ENCODE results near the gene OR4C13. TPM values are rescaled to one million over a fixed set of nuclear protein-coding genes. Genes with fewer than 3 reads are reported as not detected.

Gene OR4C13
- total RNA-seq (2022; extraction: Qiagen RNA extraction) = not detected in 5 replicates

GRCh38 chr11:49952091-49952490 lies at the start of gene OR4C13:
TSS of gene OR4C13 (plus strand) at chr11:49952391. CDS start at chr11:49952423, 32 bp downstream.

GRCh38 chr11:49982435-49982834 lies 30.2 kb downstream of the OR4C13 start, which contains the start of gene OR4C12:
TSS of gene OR4C12 (minus strand) at chr11:49982535. CDS start at chr11:49982501, 34 bp downstream.

Other genes starting within 250 kb of the OR4C13 start
- not detected in 5 replicates for gene OR4C12, start 30.1 kb downstream of the OR4C13 start, total RNA-seq (2022; extraction: Qiagen RNA extraction)
- not detected in 5 replicates for gene OR4C45, start 80.5 kb downstream of the OR4C13 start, total RNA-seq (2022; extraction: Qiagen RNA extraction)

Measured in A549 treated with Hydrocortisone at 1 μM for 4 hours (cell line).